Measurements from ENCODE around the gene TOR1A. TPM values are rescaled to one million over a fixed set of nuclear protein-coding genes. Genes with fewer than 3 reads are reported as not detected.

TOR1A gene
- total RNA-seq, 1 experiment from 2014 or later, result 36.3 TPM

- Mint-ChIP-seq H3K27ac (ENCODE audit: unreplicated experiment) (peak overlapping the region; percentile 47), H3K36me3 (ENCODE audit: insufficient read depth, unreplicated experiment) (peaks cover 35% of the 10 kb centered on the region), H3K4me1 (ENCODE audit: low read depth, unreplicated experiment) (peaks cover 12% of the 10 kb centered on the region), H3K4me3 (ENCODE audit: low read depth, unreplicated experiment) (peak overlapping the region; percentile 100), H3K9me3 (ENCODE audit: low read depth, unreplicated experiment) (no peaks in the 10 kb centered on the region), H3K27me3 (ENCODE audit: unreplicated experiment) (no peaks in the 10 kb centered on the region)
- CTCF ChIA-PET, result no interaction called here
- intact Hi-C loops (cut with micrococcal nuclease; ENCODE audit: unreplicated experiment), result no loop called here
- BruUV-seq (replicated peaks), result TSS peak; percentile 61
- DNase-seq, result peak; percentile 3
- TF ChIP-seq CTCF (IDR thresholded peaks at IDR 0.05; ENCODE audit: unreplicated experiment), result no peak
Observed at GRCh38 chr9:129835860-129836223, 11.9 kb upstream of the TOR1A start.

- TF ChIP-seq CTCF (IDR thresholded peaks at IDR 0.05; ENCODE audit: unreplicated experiment), result no peak
- intact Hi-C loops (cut with micrococcal nuclease; ENCODE audit: unreplicated experiment), result no loop called here
- Mint-ChIP-seq H3K36me3 (ENCODE audit: insufficient read depth, unreplicated experiment) (peaks cover 35% of the 10 kb centered on the region), H3K9me3 (ENCODE audit: low read depth, unreplicated experiment) (no peaks in the 10 kb centered on the region), H3K27ac (ENCODE audit: unreplicated experiment) (peak within 1 kb of the TSS; percentile 96), H3K4me3 (ENCODE audit: low read depth, unreplicated experiment) (peak within 1 kb of the TSS; percentile 100), H3K4me1 (ENCODE audit: low read depth, unreplicated experiment) (peaks cover 12% of the 10 kb centered on the region), H3K27me3 (ENCODE audit: unreplicated experiment) (no peaks in the 10 kb centered on the region)
- BruUV-seq (replicated peaks), result no TSS peak
- CTCF ChIA-PET, result no interaction called here
- DNase-seq, result peak; percentile 95
Observed at GRCh38 chr9:129835128-129835859, 11.4 kb upstream of the TOR1A start, which contains the start of the genes C9orf78 and USP20. TSS of gene C9orf78 (minus strand) at chr9:129835275. CDS start at chr9:129835221, 54 bp downstream. TSS of gene USP20 (plus strand) at chr9:129835458. CDS start at chr9:129852556, 17,098 bp downstream.

GRCh38 chr9:129834489-129835127 lies 10.7 kb upstream of the TOR1A start:
- Mint-ChIP-seq H3K4me3 (ENCODE audit: low read depth, unreplicated experiment) (peak overlapping the region; percentile 100), H3K27me3 (ENCODE audit: unreplicated experiment) (no peaks in the 10 kb centered on the region), H3K9me3 (ENCODE audit: low read depth, unreplicated experiment) (no peaks in the 10 kb centered on the region), H3K36me3 (ENCODE audit: insufficient read depth, unreplicated experiment) (peaks cover 35% of the 10 kb centered on the region), H3K4me1 (ENCODE audit: low read depth, unreplicated experiment) (peaks cover 12% of the 10 kb centered on the region), H3K27ac (ENCODE audit: unreplicated experiment) (peak overlapping the region; percentile 96)
- CTCF ChIA-PET, result no interaction called here
- no peak for TF ChIP-seq CTCF (IDR thresholded peaks at IDR 0.05; ENCODE audit: unreplicated experiment)
- peak; percentile 3 for DNase-seq
- no TSS peak for BruUV-seq (replicated peaks)
- intact Hi-C loops (cut with micrococcal nuclease; ENCODE audit: unreplicated experiment), result no loop called here

- no peak for TF ChIP-seq CTCF (IDR thresholded peaks at IDR 0.05; ENCODE audit: unreplicated experiment)
- H3K4me3 Mint-ChIP-seq (ENCODE audit: low read depth, unreplicated experiment), result no peak overlapping the region
- CTCF ChIA-PET, result interaction anchor here (0.7 kb wide), 1 partner anchor 512 kb away, joined by 3 read pairs; no protein-coding TSS in a partner anchor
Observed at GRCh38 chr9:129832982-129833381, 9.0 kb upstream of the TOR1A start.

More at GRCh38 chr9:129832982-129833381, 9.0 kb upstream of the TOR1A start:
- BruUV-seq (replicated peaks), result no TSS peak
- no peak overlapping the region for H3K27ac Mint-ChIP-seq (ENCODE audit: unreplicated experiment)
- H3K9me3 Mint-ChIP-seq (ENCODE audit: low read depth, unreplicated experiment), result no peaks in the 10 kb centered on the region
- DNase-seq, result no peak
- intact Hi-C loops (cut with micrococcal nuclease; ENCODE audit: unreplicated experiment), result no loop called here
- peaks cover 12% of the 10 kb centered on the region for H3K4me1 Mint-ChIP-seq (ENCODE audit: low read depth, unreplicated experiment)
- H3K27me3 Mint-ChIP-seq (ENCODE audit: unreplicated experiment), result no peaks in the 10 kb centered on the region
- H3K36me3 Mint-ChIP-seq (ENCODE audit: insufficient read depth, unreplicated experiment), result peaks cover 30% of the 10 kb centered on the region

All from Calu3 (cell line).